Measurements from ENCODE around the gene RAB11A.

- TF ChIP-seq, protein P1, sequence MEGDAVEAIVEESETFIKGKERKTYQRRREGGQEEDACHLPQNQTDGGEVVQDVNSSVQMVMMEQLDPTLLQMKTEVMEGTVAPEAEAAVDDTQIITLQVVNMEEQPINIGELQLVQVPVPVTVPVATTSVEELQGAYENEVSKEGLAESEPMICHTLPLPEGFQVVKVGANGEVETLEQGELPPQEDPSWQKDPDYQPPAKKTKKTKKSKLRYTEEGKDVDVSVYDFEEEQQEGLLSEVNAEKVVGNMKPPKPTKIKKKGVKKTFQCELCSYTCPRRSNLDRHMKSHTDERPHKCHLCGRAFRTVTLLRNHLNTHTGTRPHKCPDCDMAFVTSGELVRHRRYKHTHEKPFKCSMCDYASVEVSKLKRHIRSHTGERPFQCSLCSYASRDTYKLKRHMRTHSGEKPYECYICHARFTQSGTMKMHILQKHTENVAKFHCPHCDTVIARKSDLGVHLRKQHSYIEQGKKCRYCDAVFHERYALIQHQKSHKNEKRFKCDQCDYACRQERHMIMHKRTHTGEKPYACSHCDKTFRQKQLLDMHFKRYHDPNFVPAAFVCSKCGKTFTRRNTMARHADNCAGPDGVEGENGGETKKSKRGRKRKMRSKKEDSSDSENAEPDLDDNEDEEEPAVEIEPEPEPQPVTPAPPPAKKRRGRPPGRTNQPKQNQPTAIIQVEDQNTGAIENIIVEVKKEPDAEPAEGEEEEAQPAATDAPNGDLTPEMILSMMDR (IDR thresholded peaks at IDR 0.05), result no peak
- no peak for TF ChIP-seq EZH2 (IDR thresholded peaks at IDR 0.05)
Measured at GRCh38 chr15:65893060-65893459, 23.8 kb downstream of the RAB11A start.

Data from neural progenitor cell (in vitro differentiated cells).